GM19351 (cell line): Measurements from ENCODE around the gene DGKI.

Experiments
- ATAC-seq: cut with Tn5 transposase; IDR thresholded peaks from one replicate; pipeline ENCODE4 v1.9.1; 2021; ENCODE audit warnings: mild to moderate bottlenecking, moderate library complexity; ENCODE audit not compliant: unreplicated experiment

Gene DGKI

GRCh38 chr7:137873524-137873923, 26.8 kb upstream of the DGKI start:
- ATAC-seq, result no peak

- ATAC-seq, result no peak
These were observed 24.6 kb upstream of the DGKI start for GRCh38 chr7:137871170-137871915.

GRCh38 chr7:137870684-137871083, 23.9 kb upstream of the DGKI start:
- ATAC-seq, result no peak

GRCh38 chr7:137870078-137870477, 23.3 kb upstream of the DGKI start:
- no peak for ATAC-seq

GRCh38 chr7:137869260-137869659, 22.5 kb upstream of the DGKI start:
- no peak for ATAC-seq

- no peak for ATAC-seq
These were observed 20.5 kb upstream of the DGKI start for GRCh38 chr7:137867289-137867688.

- ATAC-seq, result no peak
These were observed 19.0 kb upstream of the DGKI start for GRCh38 chr7:137865764-137866163.

GRCh38 chr7:137862964-137863363, 16.2 kb upstream of the DGKI start:
- ATAC-seq, result no peak

- no peak for ATAC-seq
These were observed 15.6 kb upstream of the DGKI start for GRCh38 chr7:137862358-137862757.

- no peak for ATAC-seq
These were observed 13.8 kb upstream of the DGKI start for GRCh38 chr7:137860542-137860941.

- no peak for ATAC-seq
These were observed 6.3 kb upstream of the DGKI start for GRCh38 chr7:137853053-137853452.

GRCh38 chr7:137852108-137852507, 5.3 kb upstream of the DGKI start:
- no peak for ATAC-seq

GRCh38 chr7:137850972-137851945, 4.5 kb upstream of the DGKI start:
- ATAC-seq, result no peak

- ATAC-seq, result no peak
These were observed 3.8 kb upstream of the DGKI start for GRCh38 chr7:137850571-137850970.

GRCh38 chr7:137848095-137848494, 1.3 kb upstream of the DGKI start:
- ATAC-seq, result no peak

GRCh38 chr7:137847568-137848050, 835 bp upstream of the DGKI start:
- ATAC-seq, result no peak

GRCh38 chr7:137846549-137846826, 286 bp downstream of the DGKI start:
- peak; percentile 49 for ATAC-seq

GRCh38 chr7:137844677-137845425, 1.9 kb downstream of the DGKI start:
- ATAC-seq, result no peak

GRCh38 chr7:137839903-137840779, 6.6 kb downstream of the DGKI start:
- no peak for ATAC-seq

GRCh38 chr7:137838706-137839315, 8.0 kb downstream of the DGKI start:
- no peak for ATAC-seq
